Cardiac muscle cell (in vitro differentiated cells and primary cell): ENCODE measurements around the gene SLC24A4. TPM values are rescaled to one million over a fixed set of nuclear protein-coding genes. Genes with fewer than 3 reads are reported as not detected.

Experiments used
- DNase-seq, 2 donors: peaks; one replicate each; pipeline versions ENCODE4 v3.0.0 to v3.0.0-alpha.2; 2010 to 2017; ENCODE audit warnings: low read depth in 1 of 2, low spot score in 1 of 2
- H3K27ac ChIP-seq: fragments of 200-600 bp; sonication (generic); 2 replicates; pipeline ENCODE4 v1.5.1; 2016
- H3K27me3 ChIP-seq: fragments of 200-600 bp; sonication (generic); 2 replicates; pipeline ENCODE4 v1.6.0; 2016; ENCODE audit warnings: control low read depth
- H3K36me3 ChIP-seq: fragments of 200-600 bp; sonication (generic); 2 replicates; pipeline ENCODE4 v1.5.1; 2016; ENCODE audit warnings: control low read depth
- H3K4me1 ChIP-seq: fragments of 200-600 bp; sonication (generic); 2 replicates; pipeline ENCODE4 v1.8.1; 2017; ENCODE audit warnings: low read depth, mild to moderate bottlenecking, mixed run types
- H3K4me3 ChIP-seq: fragments of 200-600 bp; sonication (generic); 2 replicates; pipeline ENCODE4 v1.5.1; 2016; ENCODE audit warnings: mild to moderate bottlenecking
- H3K9me3 ChIP-seq: fragments of 200-600 bp; sonication (generic); 2 replicates; pipeline ENCODE4 v1.5.1; 2017; ENCODE audit warnings: low read depth, mild to moderate bottlenecking, control low read depth
- CTCF ChIP-seq: IDR thresholded peaks from 2 replicates; pipeline ENCODE4 v1.5.1; 2012; ENCODE audit warnings: low read depth, mild to moderate bottlenecking, low read length
- polyA plus RNA-seq: library from polyadenylated mRNA; unstranded; fragments of >200 nt; fragmentation: Nextera tagmentation; extraction: Ambion mirVana; gene quantifications from 2 replicates; pipeline ENCODE4 v1.2.1, GENCODE V29; 2016
- total RNA-seq: library from RNA; depleted of rRNA; stranded (reverse); fragments of >200 nt; gene quantifications from 2 replicates; pipeline ENCODE4 v1.2.3, GENCODE V29; 2016

The SLC24A4 gene
- total and polyA plus RNA-seq, 2 experiments from 2014 or later = 0.07 to 0.09 TPM

DNA sequence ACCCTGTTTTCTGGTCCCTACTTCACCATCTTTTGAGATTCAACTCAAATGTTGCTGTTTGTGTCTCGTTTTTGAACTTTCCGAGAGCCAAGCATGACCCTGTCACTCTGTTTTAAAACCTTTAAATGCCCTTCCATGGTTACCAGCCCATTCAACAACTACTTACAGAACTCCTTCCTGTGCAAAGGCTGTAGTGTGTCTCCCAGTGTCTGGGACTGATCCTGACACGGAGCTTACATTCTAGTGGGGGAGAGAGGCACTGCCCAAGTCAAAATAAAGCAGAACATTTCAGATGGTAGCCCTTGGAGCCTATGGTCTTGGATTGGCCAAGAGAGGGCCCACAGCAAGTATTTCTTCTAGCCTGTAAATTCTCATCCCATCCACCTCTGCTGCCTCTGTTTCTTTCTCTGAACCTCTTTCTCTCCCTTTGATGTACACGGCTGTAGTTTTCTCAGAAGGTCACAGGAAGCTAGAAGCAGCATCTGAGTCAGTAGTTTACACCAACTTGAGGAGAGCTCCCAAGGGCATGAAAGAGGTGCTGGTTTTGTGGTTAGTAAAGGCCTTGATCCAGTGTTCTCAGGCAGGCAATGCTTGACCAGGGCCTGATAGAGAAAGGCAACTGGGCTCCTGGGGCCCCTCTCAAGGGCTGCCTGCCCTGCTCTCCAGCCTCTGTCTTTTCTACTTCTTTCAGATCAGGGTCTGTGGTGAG is 42.3 kb upstream of the SLC24A4 start:
- H3K36me3 ChIP-seq = no peaks in the 10 kb centered on the region
- H3K27ac ChIP-seq = no peak overlapping the region
- H3K9me3 ChIP-seq = no peaks in the 10 kb centered on the region
- H3K27me3 ChIP-seq = no peaks in the 10 kb centered on the region
- DNase-seq = no peak
- no peaks in the 10 kb centered on the region for H3K4me1 ChIP-seq
- no peak overlapping the region for H3K4me3 ChIP-seq
- no peak for TF ChIP-seq CTCF

GRCh38 chr14:92282669-92283068 is 40.3 kb upstream of the SLC24A4 start:
- Histone ChIP-seq H3K4me3 (no peak overlapping the region), H3K36me3 (no peaks in the 10 kb centered on the region), H3K27ac (no peak overlapping the region), H3K27me3 (no peaks in the 10 kb centered on the region), H3K9me3 (no peaks in the 10 kb centered on the region), H3K4me1 (no peaks in the 10 kb centered on the region)
- no peak for DNase-seq
- TF ChIP-seq CTCF = no peak

- H3K36me3 ChIP-seq = no peaks in the 10 kb centered on the region
Measured at GRCh38 chr14:92285311-92285710, 37.7 kb upstream of the SLC24A4 start.

DNA sequence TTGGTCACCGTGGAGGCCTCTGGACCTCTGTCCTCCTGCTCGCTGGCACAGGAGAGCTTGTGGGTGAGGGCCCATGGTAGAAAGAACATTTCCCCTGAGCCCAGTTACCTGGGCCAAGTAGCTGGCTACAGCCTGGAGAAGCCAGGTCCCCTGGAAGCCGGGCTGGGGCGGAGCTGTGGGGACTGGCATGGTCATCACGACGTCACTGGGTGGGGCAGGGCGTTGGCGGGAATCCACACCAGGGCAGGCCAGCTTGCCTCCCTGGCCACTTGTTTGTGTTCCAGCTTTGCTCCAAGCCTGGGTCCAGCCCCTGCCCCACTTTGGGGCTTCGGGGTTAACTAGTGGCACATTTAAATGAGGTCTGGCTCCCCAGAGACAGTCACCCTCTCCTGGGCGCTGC is 35.0 kb upstream of the SLC24A4 start:
- H3K27ac ChIP-seq = no peak overlapping the region
- no peaks in the 10 kb centered on the region for H3K9me3 ChIP-seq
- no peak overlapping the region for H3K4me3 ChIP-seq
- no peaks in the 10 kb centered on the region for H3K4me1 ChIP-seq
- H3K36me3 ChIP-seq = no peaks in the 10 kb centered on the region
- DNase-seq = no peak
- H3K27me3 ChIP-seq = no peaks in the 10 kb centered on the region
- no peak for TF ChIP-seq CTCF

More at GRCh38 chr14:92285311-92285710, 37.7 kb upstream of the SLC24A4 start:
- H3K4me3 ChIP-seq = no peak overlapping the region
- no peaks in the 10 kb centered on the region for H3K9me3 ChIP-seq
- H3K27ac ChIP-seq = no peak overlapping the region
- no peak for TF ChIP-seq CTCF
- no peak for DNase-seq
- H3K4me1 ChIP-seq = no peaks in the 10 kb centered on the region
- H3K27me3 ChIP-seq = no peaks in the 10 kb centered on the region

- no peaks in the 10 kb centered on the region for H3K36me3 ChIP-seq
- no peak overlapping the region for H3K27ac ChIP-seq
- no peaks in the 10 kb centered on the region for H3K9me3 ChIP-seq
- DNase-seq = no peak
- H3K27me3 ChIP-seq = no peaks in the 10 kb centered on the region
- no peak for TF ChIP-seq CTCF
- no peak overlapping the region for H3K4me3 ChIP-seq
- H3K4me1 ChIP-seq = no peaks in the 10 kb centered on the region
Measured at GRCh38 chr14:92288994-92289660, 33.8 kb upstream of the SLC24A4 start.
